SJCRH30 (cell line): Measurements from ENCODE around the gene KIZ. TPM values are rescaled to one million over a fixed set of nuclear protein-coding genes. Genes with fewer than 3 reads are reported as not detected.

Source experiments
- DNase-seq, 2 experiments: peaks; one replicate each; pipeline ENCODE4 v3.0.0-alpha.2; 2015 to 2020
- H3K27ac ChIP-seq: fragments of 250-450 bp; sonication (Bioruptor Pico); 2 replicates; pipeline ENCODE4 v1.5.1; 2020; ENCODE audit warnings: mild to moderate bottlenecking, moderate library complexity
- H3K27me3 ChIP-seq: fragments of 250-450 bp; sonication (Bioruptor Pico); 2 replicates; pipeline ENCODE4 v1.5.1; 2020; ENCODE audit warnings: mild to moderate bottlenecking, moderate library complexity
- H3K36me3 ChIP-seq: fragments of 250-450 bp; sonication (Bioruptor Pico); 2 replicates; pipeline ENCODE4 v1.5.1; 2020; ENCODE audit warnings: mild to moderate bottlenecking, moderate library complexity
- H3K4me1 ChIP-seq: fragments of 250-450 bp; sonication (Bioruptor Pico); 2 replicates; pipeline ENCODE4 v1.5.1; 2020; ENCODE audit warnings: mild to moderate bottlenecking, moderate library complexity
- H3K4me3 ChIP-seq: fragments of 250-450 bp; sonication (Bioruptor Pico); 2 replicates; pipeline ENCODE4 v1.5.1; 2020; ENCODE audit warnings: mild to moderate bottlenecking, moderate library complexity
- H3K9me3 ChIP-seq: fragments of 250-450 bp; sonication (Bioruptor Pico); replicated peaks from 2 replicates; pipeline ENCODE4 v1.5.1; 2020; ENCODE audit warnings: mild to moderate bottlenecking, moderate library complexity
- total RNA-seq: library from RNA; depleted of rRNA; stranded (reverse); fragments of >200 nt; shearing (Covaris generic); gene quantifications from 2 replicates; pipeline ENCODE4 v1.2.3, GENCODE V29; 2014

KIZ gene
- total RNA-seq, 1 experiment from 2014 or later: 18.3 TPM

DNA sequence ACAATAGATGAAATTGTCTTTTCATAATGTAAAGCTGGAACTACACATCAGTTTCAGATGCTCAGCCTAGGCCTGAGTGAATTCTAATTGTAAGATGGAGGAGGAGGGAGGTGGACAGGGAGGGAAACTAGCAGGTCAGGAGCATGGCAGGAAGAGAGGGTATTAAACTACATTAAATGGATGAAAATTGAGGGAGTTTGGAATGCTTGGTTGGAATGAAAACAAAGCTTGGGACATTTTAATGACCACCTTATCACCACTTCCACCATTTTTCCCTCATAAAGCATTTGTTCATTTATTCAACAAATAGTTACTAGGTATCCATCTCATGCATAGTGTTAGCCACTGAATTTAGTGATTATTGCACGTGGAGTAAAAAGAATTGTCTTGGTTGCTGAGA, 65.0 kb downstream of the KIZ start:
- no peaks in the 10 kb centered on the region for H3K9me3 ChIP-seq
- H3K27ac ChIP-seq: peak overlapping the region; percentile 48; the same call in 1 of the 2 replicates
- H3K4me3 ChIP-seq: no peak overlapping the region
- peak in 1 of 2 experiments; percentile 37 for DNase-seq
- no peaks in the 10 kb centered on the region for H3K27me3 ChIP-seq
- H3K36me3 ChIP-seq: no peaks in the 10 kb centered on the region
- H3K4me1 ChIP-seq: peaks cover 23% of the 10 kb centered on the region

DNA sequence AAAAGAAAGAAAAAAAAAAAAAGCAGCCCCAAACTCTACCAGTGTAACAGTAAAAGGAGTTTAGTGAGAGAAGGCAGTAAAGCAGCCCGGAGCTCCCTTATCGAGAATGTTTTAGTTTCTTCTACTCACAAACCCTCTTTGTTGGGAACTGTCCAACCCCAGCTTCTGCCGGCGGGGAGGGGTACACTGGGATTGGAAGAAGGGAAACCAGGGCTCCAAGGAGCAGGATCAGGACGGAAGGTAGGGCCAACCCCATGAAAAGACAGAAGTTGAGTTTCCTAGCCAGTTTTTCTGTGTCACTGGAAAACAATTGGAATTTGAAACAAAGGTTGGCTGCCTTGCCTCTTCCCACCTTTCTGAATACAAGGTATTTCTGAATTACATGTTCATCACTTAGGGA, 66.0 kb downstream of the KIZ start:
- H3K36me3 ChIP-seq: no peaks in the 10 kb centered on the region
- H3K4me1 ChIP-seq: peaks cover 23% of the 10 kb centered on the region
- no peak overlapping the region for H3K4me3 ChIP-seq
- DNase-seq: no peak
- no peaks in the 10 kb centered on the region for H3K27me3 ChIP-seq
- H3K9me3 ChIP-seq: no peaks in the 10 kb centered on the region
- H3K27ac ChIP-seq: no peak overlapping the region

DNA sequence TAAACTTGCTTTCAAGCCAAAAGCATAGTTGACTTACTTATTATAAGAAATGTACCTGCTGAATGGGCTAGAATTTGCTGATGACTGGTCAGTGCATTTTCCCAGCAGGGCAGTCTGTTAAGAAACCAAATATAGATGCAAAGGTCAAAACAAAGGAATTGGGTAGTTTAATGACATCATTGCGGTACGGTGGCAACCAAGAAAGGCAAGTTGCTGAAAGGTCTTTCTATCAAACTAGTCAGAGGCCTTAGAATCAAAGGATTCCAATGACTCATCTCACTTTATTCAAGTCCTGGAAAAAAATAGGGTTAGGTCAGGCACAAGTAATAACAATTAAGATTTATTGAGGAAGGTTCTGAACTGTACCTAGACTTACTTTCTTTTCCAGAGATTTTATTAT, 76.4 kb downstream of the KIZ start:
- Histone ChIP-seq H3K9me3 (no peaks in the 10 kb centered on the region), H3K27me3 (no peaks in the 10 kb centered on the region), H3K4me1 (no peaks in the 10 kb centered on the region), H3K36me3 (no peaks in the 10 kb centered on the region), H3K4me3 (no peak overlapping the region), H3K27ac (no peak overlapping the region)
- DNase-seq: no peak

DNA sequence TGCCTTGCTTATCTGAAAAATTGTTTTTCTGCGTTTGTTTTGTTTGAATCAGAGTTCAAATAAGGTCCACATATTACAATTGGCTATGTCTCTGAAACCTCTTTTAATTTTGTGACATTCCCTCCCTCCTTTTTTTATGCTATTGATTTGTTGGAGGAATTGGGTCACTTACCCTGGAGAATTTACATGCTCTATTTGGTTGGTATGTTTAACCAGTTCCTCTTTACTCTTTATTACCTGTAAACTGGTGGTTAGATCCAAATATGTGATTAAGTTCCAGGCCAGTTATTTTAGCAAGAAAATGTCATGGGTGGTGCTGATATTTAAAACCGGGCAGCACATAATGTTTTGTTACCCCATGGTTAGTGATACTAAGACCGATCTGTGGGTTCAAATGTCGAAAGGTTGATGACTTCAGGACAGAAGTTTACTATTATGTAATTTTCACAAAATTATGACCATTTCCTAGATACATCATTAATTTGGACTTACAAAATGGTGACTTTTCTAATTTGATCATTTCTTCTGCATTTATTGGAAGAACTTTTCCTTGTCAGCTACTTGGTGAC, 77.3 kb downstream of the KIZ start:
- Histone ChIP-seq H3K36me3 (no peaks in the 10 kb centered on the region), H3K9me3 (no peaks in the 10 kb centered on the region), H3K4me3 (no peak overlapping the region), H3K27me3 (no peaks in the 10 kb centered on the region), H3K27ac (no peak overlapping the region), H3K4me1 (no peaks in the 10 kb centered on the region)
- no peak for DNase-seq

DNA sequence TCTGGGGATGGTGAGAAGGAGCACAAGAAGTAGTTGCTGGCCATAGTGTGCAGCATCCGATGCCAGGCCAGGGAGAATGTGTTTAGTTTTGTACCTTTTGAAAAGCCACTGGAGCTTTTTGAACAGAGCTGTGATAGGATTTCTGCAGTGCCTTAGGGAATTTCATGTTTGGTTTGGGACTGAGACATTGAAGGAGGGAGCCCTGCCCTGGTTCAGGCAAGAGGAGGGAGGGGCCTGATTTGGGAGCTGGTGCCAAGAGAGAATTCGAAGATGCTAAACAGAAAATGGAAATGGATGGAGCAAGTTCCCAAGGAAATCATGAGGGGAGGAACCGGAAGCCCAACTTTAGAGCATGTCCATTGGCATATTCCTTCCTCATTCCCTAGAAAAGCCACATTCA, 80.7 kb downstream of the KIZ start:
- H3K36me3 ChIP-seq: no peaks in the 10 kb centered on the region
- DNase-seq: no peak

DNA sequence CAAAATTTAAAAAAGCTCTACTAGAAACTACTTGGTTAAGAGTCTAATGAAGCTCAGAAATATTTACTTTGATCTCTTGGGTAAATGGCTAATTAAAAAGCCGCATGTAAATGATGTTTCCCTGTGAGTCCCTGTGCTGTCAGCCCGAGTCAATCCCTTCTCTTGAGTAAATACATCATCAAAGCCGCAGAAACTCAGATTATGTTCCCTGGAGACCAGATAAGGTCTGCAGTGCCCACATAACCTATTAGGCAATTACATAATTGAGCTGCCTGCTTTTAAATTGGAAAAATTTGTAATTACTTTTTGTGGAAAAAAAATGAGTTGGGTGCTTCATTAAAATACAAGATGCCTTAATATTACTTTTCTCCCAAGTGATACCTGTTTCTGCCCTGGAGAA, 83.1 kb downstream of the KIZ start:
- Histone ChIP-seq H3K27me3 (no peaks in the 10 kb centered on the region), H3K27ac (no peak overlapping the region), H3K4me3 (no peak overlapping the region), H3K9me3 (no peaks in the 10 kb centered on the region), H3K4me1 (no peaks in the 10 kb centered on the region), H3K36me3 (no peaks in the 10 kb centered on the region)
- DNase-seq: no peak

More for the DNA sequence above, 80.7 kb downstream of the KIZ start:
- Histone ChIP-seq H3K27me3 (no peaks in the 10 kb centered on the region), H3K4me1 (no peaks in the 10 kb centered on the region), H3K9me3 (no peaks in the 10 kb centered on the region), H3K4me3 (no peak overlapping the region), H3K27ac (no peak overlapping the region)

DNA sequence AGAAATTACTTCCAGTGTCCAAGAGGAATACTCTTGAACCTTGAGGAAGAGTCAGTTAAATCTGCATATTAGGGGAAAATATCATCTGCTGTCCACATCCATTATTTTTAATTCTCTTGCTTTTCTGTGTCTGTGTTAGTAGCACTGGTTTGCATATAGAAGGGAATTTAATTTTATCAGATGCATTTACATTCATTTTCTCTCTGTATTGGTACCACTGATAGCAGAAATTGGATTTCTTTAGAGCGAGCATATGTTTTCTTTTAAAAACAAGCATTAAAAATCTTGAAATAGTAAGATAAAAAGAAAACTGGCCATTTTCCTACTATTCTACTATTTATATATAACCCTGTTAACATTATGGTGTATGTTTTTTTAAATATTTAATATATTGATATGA, 83.8 kb downstream of the KIZ start:
- H3K4me3 ChIP-seq: no peak overlapping the region
- H3K27ac ChIP-seq: no peak overlapping the region
- no peaks in the 10 kb centered on the region for H3K4me1 ChIP-seq

DNA sequence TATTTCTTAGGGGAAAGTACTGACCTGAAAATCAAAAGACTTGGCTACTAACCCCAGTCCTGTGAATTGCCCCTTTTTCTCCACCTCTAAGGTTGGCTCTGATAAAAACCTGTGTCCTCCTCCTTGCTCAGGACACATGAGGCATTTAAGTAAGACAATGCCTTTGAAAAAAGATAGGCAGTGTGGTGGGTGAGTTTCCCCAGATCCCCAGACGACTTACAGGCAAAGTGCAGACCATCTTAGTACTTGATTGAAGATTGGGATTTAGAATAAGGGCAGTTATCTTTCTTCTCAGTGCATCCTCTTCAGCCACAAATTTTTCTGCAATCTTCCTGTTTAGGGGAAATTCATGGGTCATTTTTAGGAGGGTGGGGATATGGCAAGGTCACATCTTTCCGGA, 87.8 kb downstream of the KIZ start:
- Histone ChIP-seq H3K9me3 (no peaks in the 10 kb centered on the region), H3K36me3 (no peaks in the 10 kb centered on the region), H3K4me1 (no peaks in the 10 kb centered on the region), H3K27ac (no peak overlapping the region), H3K27me3 (no peaks in the 10 kb centered on the region), H3K4me3 (no peak overlapping the region)
- no peak for DNase-seq

More for the DNA sequence above, 83.8 kb downstream of the KIZ start:
- DNase-seq: no peak
- no peaks in the 10 kb centered on the region for H3K9me3 ChIP-seq
- no peaks in the 10 kb centered on the region for H3K27me3 ChIP-seq
- H3K36me3 ChIP-seq: no peaks in the 10 kb centered on the region

DNA sequence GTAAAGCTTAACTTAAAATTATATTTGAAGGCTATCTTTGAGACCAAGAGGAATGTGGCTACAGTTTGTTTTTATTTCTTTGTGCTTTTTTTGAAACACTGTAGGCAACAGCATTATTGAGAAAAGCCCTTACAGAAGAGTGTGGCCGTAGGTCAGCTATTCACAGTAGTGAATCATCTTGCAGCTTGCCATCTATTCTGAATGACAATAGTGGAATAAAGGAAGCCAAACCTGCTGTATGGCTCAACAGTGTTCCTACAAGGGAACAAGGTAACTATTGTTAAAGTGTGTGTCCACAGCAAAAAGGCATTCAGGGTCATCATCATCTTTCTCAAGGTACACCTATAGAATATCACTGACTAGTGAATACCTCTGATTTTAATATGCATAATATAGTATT, 88.5 kb downstream of the KIZ start:
- no peak for DNase-seq
- H3K4me1 ChIP-seq: no peaks in the 10 kb centered on the region
- no peak overlapping the region for H3K4me3 ChIP-seq
- H3K36me3 ChIP-seq: no peaks in the 10 kb centered on the region
- H3K27ac ChIP-seq: no peak overlapping the region
- H3K27me3 ChIP-seq: no peaks in the 10 kb centered on the region
- H3K9me3 ChIP-seq: no peaks in the 10 kb centered on the region

DNA sequence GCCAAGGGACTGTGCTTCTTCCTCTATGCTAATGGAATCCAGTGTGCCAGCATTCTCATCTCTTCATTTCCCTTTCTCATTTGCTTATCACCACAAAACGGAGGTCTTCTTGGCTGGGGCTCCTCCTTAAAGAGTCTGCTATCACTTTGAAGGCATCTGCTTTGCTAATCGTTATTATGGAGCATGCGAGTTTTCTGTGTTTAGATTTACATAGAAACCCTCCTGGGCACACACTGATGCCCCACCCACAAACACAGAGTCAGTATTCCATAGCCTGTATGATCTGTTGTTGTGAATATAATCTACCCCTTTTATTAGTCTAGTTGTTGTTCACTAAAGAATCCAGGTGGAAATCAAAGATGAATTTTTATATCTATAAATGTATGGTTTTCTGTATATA, 93.8 kb downstream of the KIZ start:
- Histone ChIP-seq H3K27me3 (no peaks in the 10 kb centered on the region), H3K36me3 (no peaks in the 10 kb centered on the region), H3K27ac (no peak overlapping the region), H3K9me3 (no peaks in the 10 kb centered on the region), H3K4me3 (no peak overlapping the region), H3K4me1 (no peaks in the 10 kb centered on the region)
- no peak for DNase-seq

DNA sequence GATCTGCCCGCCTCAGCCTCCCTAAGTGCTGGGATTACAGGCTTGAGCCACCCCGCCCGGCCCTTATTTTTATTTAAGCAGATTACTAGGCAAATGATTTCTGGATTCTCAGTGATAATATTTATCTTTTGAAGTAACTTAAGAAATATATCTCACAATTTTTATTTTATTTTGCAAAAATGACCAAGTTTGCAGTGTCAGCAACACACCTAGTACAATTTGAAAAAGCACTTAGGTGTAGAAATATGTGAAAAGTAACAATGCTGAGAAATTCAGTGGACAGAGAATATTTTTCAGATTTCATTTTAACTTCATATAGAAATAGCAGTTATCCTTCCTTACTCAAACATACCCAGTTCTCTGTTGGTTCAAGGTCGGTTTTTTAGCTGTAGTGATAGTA, 98.3 kb downstream of the KIZ start:
- DNase-seq: no peak
- no peaks in the 10 kb centered on the region for H3K27me3 ChIP-seq
- H3K4me1 ChIP-seq: no peaks in the 10 kb centered on the region
- no peak overlapping the region for H3K4me3 ChIP-seq
- no peaks in the 10 kb centered on the region for H3K9me3 ChIP-seq
- no peaks in the 10 kb centered on the region for H3K36me3 ChIP-seq
- H3K27ac ChIP-seq: no peak overlapping the region

DNA sequence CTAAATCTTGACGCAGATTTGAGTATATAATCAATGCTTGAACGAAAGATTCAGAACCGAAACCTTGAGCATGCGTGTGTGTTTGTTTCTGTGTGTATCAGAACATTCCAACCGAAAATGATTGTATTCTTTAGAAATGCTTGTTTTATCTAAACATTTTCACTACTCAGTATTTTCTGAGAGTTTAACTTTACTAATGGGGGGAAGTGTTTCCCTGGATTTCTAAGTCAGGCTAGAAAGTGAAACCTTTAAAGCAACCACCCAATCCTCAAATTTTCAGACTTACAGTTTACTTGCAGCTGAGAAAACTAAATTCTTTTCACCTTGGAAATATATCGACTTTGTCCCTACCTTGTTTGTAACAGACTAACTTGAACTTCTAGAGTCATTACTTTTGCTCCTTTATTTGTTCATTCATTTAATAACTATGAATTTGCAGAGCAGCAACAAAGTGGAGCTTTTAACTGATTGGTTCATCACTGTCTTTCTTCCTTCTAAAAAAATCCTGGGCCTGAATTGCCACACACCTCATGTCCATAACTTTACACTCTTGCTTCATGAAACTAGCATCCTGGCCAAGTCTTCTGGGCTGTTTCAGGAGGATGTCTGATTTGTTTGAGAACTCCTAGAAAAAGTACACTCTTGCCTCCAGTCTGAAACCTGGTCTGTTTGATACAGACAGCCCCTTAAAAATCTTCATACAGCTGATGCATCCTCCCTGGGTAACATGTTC, 99.5 kb downstream of the KIZ start:
- Histone ChIP-seq H3K27me3 (no peaks in the 10 kb centered on the region), H3K36me3 (0 out of 2 replicates have a peak, but pooled peaks cover 2% of the 10 kb centered on the region), H3K27ac (no peak overlapping the region), H3K9me3 (no peaks in the 10 kb centered on the region), H3K4me1 (no peaks in the 10 kb centered on the region), H3K4me3 (no peak overlapping the region)
- no peak for DNase-seq

DNA sequence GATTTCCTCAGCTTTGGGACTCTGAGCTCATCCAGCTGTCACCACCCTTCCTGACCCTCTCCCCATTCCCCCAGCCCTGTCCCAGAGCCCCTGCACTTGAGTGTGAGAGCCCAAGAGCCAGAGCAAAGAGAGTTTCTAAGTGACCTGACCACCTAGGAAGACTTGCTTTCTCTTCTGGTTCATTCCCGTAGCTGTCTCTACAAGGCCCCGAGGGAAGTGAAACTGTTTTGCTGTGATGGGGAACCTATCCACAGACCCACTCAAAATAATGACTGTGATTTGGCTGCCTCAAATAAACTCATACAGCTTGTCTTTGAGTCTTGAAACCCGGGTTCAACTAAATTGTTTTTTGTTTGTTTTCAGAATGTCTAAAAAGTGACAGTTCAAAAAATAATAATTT, 102.6 kb downstream of the KIZ start:
- Histone ChIP-seq H3K27me3 (no peaks in the 10 kb centered on the region), H3K27ac (no peak overlapping the region), H3K36me3 (0 out of 2 replicates have a peak, but pooled peaks cover 2% of the 10 kb centered on the region), H3K4me3 (no peak overlapping the region), H3K4me1 (peaks cover 12% of the 10 kb centered on the region), H3K9me3 (no peaks in the 10 kb centered on the region)
- peak in 1 of 2 experiments; percentile 5 for DNase-seq

DNA sequence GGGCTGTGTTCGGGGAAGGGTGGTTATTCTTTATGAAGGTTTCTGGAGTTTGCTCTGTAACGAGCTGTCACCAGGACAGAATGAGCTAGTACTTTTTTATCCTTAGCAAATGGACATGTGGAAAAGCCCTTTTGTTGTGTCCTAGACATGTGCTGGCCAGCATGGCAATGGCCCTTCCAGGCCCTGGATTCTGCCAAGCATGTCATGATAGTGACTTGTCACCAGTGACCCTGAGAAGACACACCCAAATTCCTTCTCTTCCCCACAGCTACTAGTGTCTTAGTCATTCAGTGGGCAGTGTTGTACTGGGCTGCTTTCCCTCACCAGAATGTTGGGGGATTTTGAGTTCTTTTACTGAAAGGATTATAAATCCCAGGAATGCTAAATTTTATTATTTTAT, 103.3 kb downstream of the KIZ start:
- no peaks in the 10 kb centered on the region for H3K9me3 ChIP-seq
- no peak for DNase-seq
- 0 out of 2 replicates have a peak, but pooled peaks cover 2% of the 10 kb centered on the region for H3K36me3 ChIP-seq
- H3K27me3 ChIP-seq: no peaks in the 10 kb centered on the region
- no peak overlapping the region for H3K4me3 ChIP-seq
- H3K27ac ChIP-seq: no peak overlapping the region
- peaks cover 16% of the 10 kb centered on the region for H3K4me1 ChIP-seq

DNA sequence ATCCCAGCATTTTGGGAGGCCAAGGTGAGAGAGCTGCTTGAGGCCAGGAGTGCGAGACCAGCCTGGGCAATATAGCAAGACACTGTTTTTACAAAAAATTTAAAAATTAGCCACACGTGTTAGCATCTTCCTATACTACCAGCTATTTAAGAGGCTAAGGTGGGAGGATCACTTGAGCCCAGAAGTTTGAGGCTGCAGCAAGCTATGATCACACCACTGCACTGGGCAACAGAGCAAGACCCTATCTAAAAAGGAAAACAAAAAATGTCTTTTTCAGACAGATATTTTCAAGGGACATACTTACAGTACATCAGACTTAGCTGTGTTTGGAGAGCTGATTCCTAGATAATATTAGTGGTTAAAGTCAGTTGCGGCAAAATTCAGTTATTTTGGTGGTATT, 104.3 kb downstream of the KIZ start:
- no peak for DNase-seq
- Histone ChIP-seq H3K27ac (no peak overlapping the region), H3K36me3 (0 out of 2 replicates have a peak, but pooled peaks cover 2% of the 10 kb centered on the region), H3K27me3 (no peaks in the 10 kb centered on the region), H3K4me1 (peaks cover 16% of the 10 kb centered on the region), H3K9me3 (no peaks in the 10 kb centered on the region), H3K4me3 (no peak overlapping the region)

DNA sequence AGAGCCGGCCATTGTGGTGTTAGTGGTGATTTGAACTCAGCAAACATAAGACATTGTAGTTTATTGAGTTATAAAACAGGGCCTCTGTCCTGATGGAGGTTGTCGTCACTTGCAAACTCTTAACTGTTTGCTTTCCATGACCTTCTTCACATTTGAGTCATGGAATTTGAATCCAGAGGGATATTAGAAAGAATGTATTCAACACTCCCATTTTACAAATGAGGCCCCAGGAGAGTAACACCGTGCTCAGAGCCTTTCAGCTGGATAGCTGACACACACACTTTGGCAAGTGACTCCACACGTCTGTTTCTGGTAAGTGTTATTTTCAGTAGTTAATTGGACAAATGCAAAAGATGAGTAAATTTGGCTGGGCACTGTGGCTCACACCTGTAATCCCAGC, 104.8 kb downstream of the KIZ start:
- H3K27me3 ChIP-seq: no peaks in the 10 kb centered on the region
- H3K27ac ChIP-seq: no peak overlapping the region
- H3K4me1 ChIP-seq: peaks cover 16% of the 10 kb centered on the region
- DNase-seq: no peak
- H3K4me3 ChIP-seq: no peak overlapping the region
- H3K9me3 ChIP-seq: no peaks in the 10 kb centered on the region
- 0 out of 2 replicates have a peak, but pooled peaks cover 2% of the 10 kb centered on the region for H3K36me3 ChIP-seq
